Esophagus muscularis mucosa (tissue), 3 donors: ENCODE measurements around the gene UGT1A6.

Source experiments
- EP300 ChIP-seq: sonication (generic); formaldehyde crosslinking; IDR thresholded peaks from one replicate; pipeline ENCODE4 v1.6.1; 2017; ENCODE audit warnings: antibody characterized with exemption
- TF ChIP-seq, protein P1 (sequence below), 3 experiments: fragments of 200-600 bp in 2 of 3; fragments of 450-650 bp in 1 of 3; sonication (generic) in 2 of 3; IDR thresholded peaks; one replicate each; pipeline ENCODE4 v1.5.1; 2017 to 2019; ENCODE audit warnings: antibody characterized with exemption in 3 of 3, mild to moderate bottlenecking in 2 of 3, moderate library complexity in 1 of 3

DNA sequence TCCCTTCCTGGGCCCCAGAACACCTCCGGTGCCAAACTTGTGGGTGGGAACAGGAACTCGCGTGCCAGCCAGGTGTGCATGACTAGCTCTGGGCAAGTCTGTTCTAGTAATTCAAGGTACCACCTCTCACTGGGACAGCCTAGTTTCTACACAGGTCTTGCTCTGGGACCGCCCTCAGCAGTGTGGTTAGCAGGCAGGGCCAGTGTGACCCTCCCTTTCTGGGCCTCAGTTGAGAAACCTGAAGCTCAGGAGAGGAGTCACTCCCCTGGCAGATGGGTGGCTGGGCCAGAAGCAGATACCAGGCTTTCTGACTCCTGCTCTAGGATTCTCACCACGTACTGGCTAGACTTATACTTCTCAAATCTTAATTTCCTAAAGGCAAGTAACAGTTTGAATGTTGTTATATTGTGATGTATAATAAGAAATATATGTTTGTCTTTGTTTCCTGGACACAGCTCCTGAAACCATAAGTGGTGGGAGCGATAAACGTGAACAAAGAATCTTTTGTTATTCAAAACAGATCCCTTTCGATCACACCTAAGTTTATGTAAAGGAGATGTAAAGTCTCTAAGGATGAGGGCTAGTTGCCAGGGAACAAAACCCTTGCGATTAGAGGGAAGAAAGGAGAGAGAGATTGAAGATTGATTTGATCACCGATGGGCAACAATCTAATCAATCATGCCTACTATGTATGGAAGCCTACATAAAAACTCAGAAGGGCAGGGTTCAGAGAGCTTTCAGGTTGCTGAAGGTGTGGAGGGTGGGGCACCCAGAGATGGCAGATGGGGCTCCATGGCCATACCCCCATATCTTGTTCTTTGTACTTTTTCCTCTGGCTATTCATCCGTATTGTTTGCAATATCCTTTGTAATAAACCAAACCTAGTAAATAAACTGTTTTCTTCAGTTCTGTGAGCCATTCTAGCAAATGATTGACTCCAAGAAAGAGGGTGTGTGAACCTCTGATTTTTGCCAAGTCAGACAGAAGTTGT, 952 bp upstream of the UGT1A6 start:
- TF ChIP-seq EP300: no peak
- TF ChIP-seq, protein P1, sequence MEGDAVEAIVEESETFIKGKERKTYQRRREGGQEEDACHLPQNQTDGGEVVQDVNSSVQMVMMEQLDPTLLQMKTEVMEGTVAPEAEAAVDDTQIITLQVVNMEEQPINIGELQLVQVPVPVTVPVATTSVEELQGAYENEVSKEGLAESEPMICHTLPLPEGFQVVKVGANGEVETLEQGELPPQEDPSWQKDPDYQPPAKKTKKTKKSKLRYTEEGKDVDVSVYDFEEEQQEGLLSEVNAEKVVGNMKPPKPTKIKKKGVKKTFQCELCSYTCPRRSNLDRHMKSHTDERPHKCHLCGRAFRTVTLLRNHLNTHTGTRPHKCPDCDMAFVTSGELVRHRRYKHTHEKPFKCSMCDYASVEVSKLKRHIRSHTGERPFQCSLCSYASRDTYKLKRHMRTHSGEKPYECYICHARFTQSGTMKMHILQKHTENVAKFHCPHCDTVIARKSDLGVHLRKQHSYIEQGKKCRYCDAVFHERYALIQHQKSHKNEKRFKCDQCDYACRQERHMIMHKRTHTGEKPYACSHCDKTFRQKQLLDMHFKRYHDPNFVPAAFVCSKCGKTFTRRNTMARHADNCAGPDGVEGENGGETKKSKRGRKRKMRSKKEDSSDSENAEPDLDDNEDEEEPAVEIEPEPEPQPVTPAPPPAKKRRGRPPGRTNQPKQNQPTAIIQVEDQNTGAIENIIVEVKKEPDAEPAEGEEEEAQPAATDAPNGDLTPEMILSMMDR (IDR thresholded peaks at IDR 0.05): no peak
